ENCODE measurements around the gene TADA3. TPM values are rescaled to one million over a fixed set of nuclear protein-coding genes. Genes with fewer than 3 reads are reported as not detected.

Gene TADA3
- total and polyA plus RNA-seq, 10 donors, result 33.6 to 73.7 (median 49.4) TPM

DNA sequence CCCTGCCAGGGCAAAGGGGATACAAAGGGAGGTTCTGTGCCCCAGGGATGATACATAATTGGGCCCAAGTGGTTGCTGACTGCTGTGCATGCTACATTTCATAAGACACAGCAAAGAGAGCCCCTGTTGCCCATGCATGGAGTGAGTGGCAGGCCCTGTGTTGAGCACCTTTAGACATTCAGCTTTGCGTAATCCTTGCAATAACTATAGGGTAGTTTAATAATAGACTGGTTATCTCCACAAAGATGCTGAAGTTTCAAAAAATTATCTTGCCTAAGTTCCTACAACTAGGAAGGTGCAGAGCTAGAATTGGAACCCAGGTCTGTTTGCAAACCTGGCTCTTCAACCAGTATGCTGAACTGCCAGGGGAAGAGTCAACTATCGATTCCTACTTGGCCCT lies 44.2 kb downstream of the TADA3 start:
- TF ChIP-seq POLR2AphosphoS5 (IDR thresholded peaks at IDR 0.05), result no peak
- TF ChIP-seq, protein P1, sequence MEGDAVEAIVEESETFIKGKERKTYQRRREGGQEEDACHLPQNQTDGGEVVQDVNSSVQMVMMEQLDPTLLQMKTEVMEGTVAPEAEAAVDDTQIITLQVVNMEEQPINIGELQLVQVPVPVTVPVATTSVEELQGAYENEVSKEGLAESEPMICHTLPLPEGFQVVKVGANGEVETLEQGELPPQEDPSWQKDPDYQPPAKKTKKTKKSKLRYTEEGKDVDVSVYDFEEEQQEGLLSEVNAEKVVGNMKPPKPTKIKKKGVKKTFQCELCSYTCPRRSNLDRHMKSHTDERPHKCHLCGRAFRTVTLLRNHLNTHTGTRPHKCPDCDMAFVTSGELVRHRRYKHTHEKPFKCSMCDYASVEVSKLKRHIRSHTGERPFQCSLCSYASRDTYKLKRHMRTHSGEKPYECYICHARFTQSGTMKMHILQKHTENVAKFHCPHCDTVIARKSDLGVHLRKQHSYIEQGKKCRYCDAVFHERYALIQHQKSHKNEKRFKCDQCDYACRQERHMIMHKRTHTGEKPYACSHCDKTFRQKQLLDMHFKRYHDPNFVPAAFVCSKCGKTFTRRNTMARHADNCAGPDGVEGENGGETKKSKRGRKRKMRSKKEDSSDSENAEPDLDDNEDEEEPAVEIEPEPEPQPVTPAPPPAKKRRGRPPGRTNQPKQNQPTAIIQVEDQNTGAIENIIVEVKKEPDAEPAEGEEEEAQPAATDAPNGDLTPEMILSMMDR (IDR thresholded peaks at IDR 0.05 in 8 of 11, conservative IDR thresholded peaks at IDR 0.05 in 3 of 11), result no peak
- TF ChIP-seq POLR2A (IDR thresholded peaks at IDR 0.05), result no peak
- Histone ChIP-seq H3K27me3 (replicated peaks in 1 of 7) (no peaks in the 10 kb centered on the region), H3K27ac (no peak overlapping the region), H3K9me3 (no peaks in the 10 kb centered on the region), H3K4me1 (peaks cover 20 to 48% (median 36%) of the 10 kb centered on the region in 6 donors), H3K4me3 (no peak overlapping the region), H3K36me3 (peaks cover 7 to 75% (median 57%) of the 10 kb centered on the region in 6 donors)
- 95 to 100% (median 97%) methylated on average over 2 of the region's 2 CpGs for WGBS, 5 donors
- intact Hi-C loops (cut with DNase I; ENCODE audit: low total_unique reads), result no loop called here
- DNase-seq, result no peak

DNA sequence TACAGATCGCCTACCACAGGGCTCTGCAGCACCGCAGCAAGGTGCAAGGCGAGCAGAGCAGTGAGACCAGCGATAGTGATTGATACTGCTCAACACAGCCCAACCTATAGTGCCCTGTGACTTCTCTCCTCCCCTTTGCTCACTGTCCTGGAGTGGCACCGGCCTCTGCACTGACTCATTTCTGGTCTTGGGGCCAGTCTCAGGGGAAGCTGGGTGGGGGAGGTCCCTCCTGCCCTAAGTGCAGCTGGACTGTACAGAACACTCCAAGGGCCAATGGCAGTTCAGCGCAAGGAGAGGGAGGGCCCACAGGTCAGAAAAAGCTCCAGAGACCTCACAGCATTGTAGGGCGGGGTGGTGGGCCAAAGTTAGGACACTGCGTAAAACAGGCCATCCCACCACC lies 45.0 kb downstream of the TADA3 start:
- H3K36me3 ChIP-seq, result peaks cover 10 to 75% (median 65%) of the 10 kb centered on the region in 6 donors

DNA sequence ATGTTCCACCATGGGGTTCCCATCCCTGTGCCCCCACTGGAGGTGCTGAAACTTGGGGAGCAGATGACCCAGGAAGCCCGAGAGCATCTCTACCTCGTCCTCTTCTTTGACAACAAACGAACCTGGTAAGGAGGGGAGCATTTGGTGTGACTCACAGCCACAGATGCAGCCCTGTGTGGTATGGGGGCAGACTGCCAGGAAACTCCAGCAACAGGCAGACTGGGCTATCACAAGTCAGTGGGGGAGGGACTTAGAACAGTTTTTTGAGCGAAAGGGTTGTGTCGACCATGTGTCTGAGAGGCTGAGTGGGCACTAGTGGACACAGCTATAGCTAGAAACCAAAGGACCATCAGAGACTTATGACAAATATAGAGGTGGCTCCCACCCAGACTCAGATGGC lies 45.9 kb downstream of the TADA3 start:
- TF ChIP-seq POLR2A (IDR thresholded peaks at IDR 0.05) (no peak), POLR2AphosphoS5 (IDR thresholded peaks at IDR 0.05) (no peak)
- TF ChIP-seq, protein P1 (IDR thresholded peaks at IDR 0.05 in 8 of 11, conservative IDR thresholded peaks at IDR 0.05 in 3 of 11), result no peak
- no peak overlapping the region for H3K4me3 ChIP-seq
- intact Hi-C loops (cut with DNase I; ENCODE audit: low total_unique reads), result no loop called here
- H3K27me3 ChIP-seq (replicated peaks in 1 of 7), result no peaks in the 10 kb centered on the region
- H3K9me3 ChIP-seq, result no peaks in the 10 kb centered on the region
- H3K27ac ChIP-seq, result no peak overlapping the region
- peaks cover 11 to 31% (median 19%) of the 10 kb centered on the region in 6 donors for H3K4me1 ChIP-seq
- DNase-seq, result no peak
- H3K36me3 ChIP-seq, result peaks cover 10 to 75% (median 68%) of the 10 kb centered on the region in 6 donors
- WGBS, 5 donors, result 64 to 84% (median 81%) methylated on average over 5 of the region's 5 CpGs

More for the DNA sequence above, 45.0 kb downstream of the TADA3 start:
- intact Hi-C loops (cut with DNase I; ENCODE audit: low total_unique reads), result no loop called here
- Histone ChIP-seq H3K4me3 (no peak overlapping the region), H3K9me3 (no peaks in the 10 kb centered on the region), H3K4me1 (peaks cover 20 to 40% (median 28%) of the 10 kb centered on the region in 6 donors), H3K27ac (peak overlapping the region in 1 of 8 donors; percentile 8), H3K27me3 (replicated peaks in 1 of 7) (no peaks in the 10 kb centered on the region)
- TF ChIP-seq POLR2AphosphoS5 (IDR thresholded peaks at IDR 0.05), result no peak
- TF ChIP-seq, protein P1 (IDR thresholded peaks at IDR 0.05 in 8 of 11, conservative IDR thresholded peaks at IDR 0.05 in 3 of 11), result no peak
- no peak for DNase-seq
- 85 to 90% (median 89%) methylated on average over 7 to 8 of the region's 8 CpGs for WGBS, 5 donors

DNA sequence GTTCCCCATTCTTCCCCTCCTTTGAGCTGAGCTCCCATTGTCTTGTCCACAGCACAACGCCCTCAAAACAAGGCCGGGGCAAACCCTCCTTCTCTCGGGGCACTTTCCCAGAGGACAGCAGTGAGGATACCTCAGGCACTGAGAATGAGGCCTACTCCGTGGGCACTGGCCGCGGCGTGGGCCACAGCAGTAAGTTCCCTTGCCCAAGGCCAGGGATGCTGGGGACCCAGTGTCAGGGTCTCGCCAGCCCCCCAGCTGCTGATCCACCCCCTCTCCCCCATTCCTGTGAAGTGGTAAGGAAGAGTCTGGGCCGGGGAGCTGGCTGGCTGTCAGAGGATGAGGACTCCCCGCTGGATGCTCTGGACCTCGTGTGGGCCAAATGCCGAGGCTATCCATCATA lies 46.8 kb downstream of the TADA3 start:
- Histone ChIP-seq H3K27ac (no peak overlapping the region), H3K4me1 (peaks cover 6 to 23% (median 11%) of the 10 kb centered on the region in 6 donors), H3K4me3 (no peak overlapping the region), H3K27me3 (replicated peaks in 1 of 7) (no peaks in the 10 kb centered on the region), H3K36me3 (peaks cover 10 to 82% (median 76%) of the 10 kb centered on the region in 6 donors), H3K9me3 (no peaks in the 10 kb centered on the region)
- intact Hi-C loops (cut with DNase I; ENCODE audit: low total_unique reads), result no loop called here
- WGBS, 5 donors, result 91 to 96% (median 94%) methylated on average over 11 to 12 of the region's 12 CpGs
- no peak for DNase-seq
- TF ChIP-seq, protein P1 (IDR thresholded peaks at IDR 0.05 in 8 of 11, conservative IDR thresholded peaks at IDR 0.05 in 3 of 11), result no peak
- TF ChIP-seq POLR2AphosphoS5 (IDR thresholded peaks at IDR 0.05), result peak in 2 of 3 donors; percentile 9 to 40
